Transverse colon (tissue), 4 donors: ENCODE measurements around the gene GNAO1. TPM values are rescaled to one million over a fixed set of nuclear protein-coding genes. Genes with fewer than 3 reads are reported as not detected.
A peak's percentile ranks its signal among the peaks of the same experiment; 100 is the strongest.

ENCODE experiments used
- DNase-seq: peaks from one replicate; pipeline ENCODE4 v3.0.0-alpha.2; 2019
- H3K27ac ChIP-seq, 4 donors: fragments of 200-600 bp; sonication (generic); 2 replicates each; pipeline ENCODE4 v1.5.1; 2016 to 2018; ENCODE audit warnings: inconsistent platforms in 4 of 4
- H3K27me3 ChIP-seq: fragments of 200-600 bp; sonication (generic); 2 replicates; pipeline ENCODE4 v1.5.1; 2017; ENCODE audit warnings: inconsistent platforms
- H3K36me3 ChIP-seq, 4 donors: fragments of 200-600 bp; sonication (generic); 2 replicates each; pipeline ENCODE4 v1.5.1; 2017 to 2019; ENCODE audit warnings: inconsistent platforms in 4 of 4
- H3K4me1 ChIP-seq, 4 donors: fragments of 200-600 bp; sonication (generic); 2 replicates each; pipeline ENCODE4 v1.5.1; 2017 to 2020; ENCODE audit warnings: inconsistent platforms in 4 of 4
- H3K4me3 ChIP-seq, 4 donors: fragments of 200-600 bp; sonication (generic); 1 replicate in 1 of 4; 2 replicates in 3 of 4; pipeline versions ENCODE4 v1.5.1 to v1.6.1; 2017 to 2019; ENCODE audit warnings: inconsistent platforms in 4 of 4
- H3K9me3 ChIP-seq, 2 donors: fragments of 200-600 bp; sonication (generic); 2 replicates each; pipeline ENCODE4 v1.5.1; 2017 to 2019; ENCODE audit warnings: inconsistent platforms in 2 of 2
- EP300 ChIP-seq: sonication (generic); formaldehyde crosslinking; IDR thresholded peaks from one replicate; pipeline ENCODE4 v1.6.1; 2017; ENCODE audit warnings: antibody characterized with exemption, low read depth
- POLR2A ChIP-seq: fragments of 450-650 bp; IDR thresholded peaks from one replicate; pipeline ENCODE4 v1.6.1; 2016; ENCODE audit warnings: antibody characterized with exemption, mild to moderate bottlenecking, moderate library complexity
- POLR2AphosphoS5 ChIP-seq, 3 donors: sonication (generic); formaldehyde crosslinking; IDR thresholded peaks; one replicate each; pipeline ENCODE4 v1.6.1; 2016; ENCODE audit warnings: antibody characterized with exemption in 3 of 3
- WGBS, 2 donors: methylation state at CpG; one replicate each; pipeline ENCODE4 v1.1.5; 2018; ENCODE audit warnings: low coverage in 1 of 2; 5-methylcytosine and 5-hydroxymethylcytosine counted together
- in situ Hi-C, 4 donors: fragments of 200-750 bp; cut with MboI; loops; one replicate each; pipeline versions ENCODE4 v1.15.0 to v1.15.1; 2017; ENCODE audit warnings: low sequenced_read_pairs in 3 of 4, low pct_ligation_motif_present in 1 of 4, low pct_unique_long_range_greater_than_20kb in 1 of 4
- intact Hi-C: fragments of 100-400 bp; cut with DNase I; formaldehyde crosslinking; loops from one replicate; pipeline ENCODE4 v1.15.1; 2023; ENCODE audit warnings: low total_unique reads
- total RNA-seq, 4 donors: library from RNA; depleted of rRNA; stranded (reverse); fragments of >200 nt; gene quantifications; one replicate each; pipeline ENCODE4 v1.1.0, GENCODE V29; 2016
- TF ChIP-seq, protein P1 (sequence below), 5 experiments: fragments of 200-600 bp in 3 of 5; fragments of 450-650 bp in 2 of 5; sonication (generic) in 3 of 5; IDR thresholded peaks; 1 replicate in 2 of 5; 2 replicates in 3 of 5; pipeline ENCODE4 v1.5.1; 2016 to 2017; ENCODE audit warnings: antibody characterized with exemption in 5 of 5, inconsistent platforms in 3 of 5, mild to moderate bottlenecking in 2 of 5, moderate library complexity in 1 of 5

GNAO1 gene
- total RNA-seq, 4 donors from 2014 or later = 7.3 to 25.4 (median 11.3) TPM

DNA sequence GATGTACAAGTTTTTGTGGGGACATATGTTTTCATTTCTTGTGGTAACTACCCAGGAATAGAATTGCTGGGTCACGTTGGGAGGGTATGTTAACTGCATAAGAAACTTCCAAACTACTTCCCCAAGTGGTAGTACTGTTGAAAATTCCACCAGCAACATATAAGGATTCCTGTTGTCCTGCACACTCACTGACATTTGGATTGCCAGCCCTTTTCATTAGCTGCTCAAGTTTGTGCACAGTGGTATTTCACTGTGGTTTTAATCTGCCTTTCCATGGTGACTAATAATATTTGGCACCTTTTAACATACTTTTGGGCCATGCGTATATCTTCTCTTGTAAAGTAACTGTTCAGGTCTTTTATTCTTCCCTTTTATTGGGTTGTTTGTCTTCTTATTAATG lies 103.3 kb downstream of the GNAO1 start:
- no peak for TF ChIP-seq POLR2A
- peak in 1 of 3 donors; percentile 39 for TF ChIP-seq POLR2AphosphoS5 (IDR thresholded peaks at IDR 0.05)
- peaks cover 15 to 33% (median 19%) of the 10 kb centered on the region in 4 donors for H3K4me1 ChIP-seq
- in situ Hi-C loops (no loop called here), intact Hi-C loops (no loop called here)
- H3K27me3 ChIP-seq = no peaks in the 10 kb centered on the region
- no peak overlapping the region for H3K4me3 ChIP-seq
- WGBS, 2 donors = 44 to 52% methylated on average over 2 of the region's 2 CpGs
- H3K36me3 ChIP-seq = no peaks in the 10 kb centered on the region
- no peak for DNase-seq
- no peaks in the 10 kb centered on the region for H3K9me3 ChIP-seq
- peak overlapping the region in 3 of 4 donors; percentile 51 to 68 (median 63) for H3K27ac ChIP-seq

DNA sequence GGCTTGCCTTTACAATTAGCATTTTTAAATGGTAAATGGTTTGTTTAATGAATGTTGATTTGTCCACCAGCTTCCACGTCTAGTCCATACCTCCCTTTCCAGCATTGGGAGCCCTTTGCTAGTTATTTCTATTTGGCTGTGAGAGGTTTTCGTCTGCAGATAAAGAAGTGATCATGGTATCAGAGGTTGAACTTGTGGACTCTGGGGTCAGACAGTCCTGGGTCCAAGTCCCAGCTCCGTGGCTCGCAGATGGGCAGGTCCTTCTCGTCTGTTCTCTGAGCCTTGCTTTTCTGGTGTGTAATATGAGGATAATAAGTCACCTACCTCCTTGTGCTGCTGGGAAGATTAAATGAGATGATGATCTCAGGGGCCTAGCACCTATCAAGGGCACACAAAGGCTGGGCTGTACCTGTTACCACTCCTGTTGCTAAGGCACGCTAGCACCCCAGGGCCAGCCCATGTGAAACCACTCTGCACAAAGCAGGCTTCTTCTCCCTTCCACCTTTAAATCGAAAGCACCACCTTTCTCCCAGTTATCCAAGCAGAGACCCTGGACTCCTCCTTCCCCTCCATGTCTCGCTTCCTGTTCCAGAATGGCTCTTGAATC lies 103.9 kb downstream of the GNAO1 start:
- H3K27ac ChIP-seq = peak overlapping the region; percentile 51 to 68 (median 56)
- 74 to 83% methylated on average over 2 to 8 of the region's 8 CpGs for WGBS, 2 donors
- in situ Hi-C loops (no loop called here), intact Hi-C loops (no loop called here)
- H3K4me1 ChIP-seq = peaks cover 15 to 36% (median 19%) of the 10 kb centered on the region in 4 donors
- TF ChIP-seq POLR2AphosphoS5 (IDR thresholded peaks at IDR 0.05) (no peak), EP300 (no peak), POLR2A (no peak)
- TF ChIP-seq, protein P1, sequence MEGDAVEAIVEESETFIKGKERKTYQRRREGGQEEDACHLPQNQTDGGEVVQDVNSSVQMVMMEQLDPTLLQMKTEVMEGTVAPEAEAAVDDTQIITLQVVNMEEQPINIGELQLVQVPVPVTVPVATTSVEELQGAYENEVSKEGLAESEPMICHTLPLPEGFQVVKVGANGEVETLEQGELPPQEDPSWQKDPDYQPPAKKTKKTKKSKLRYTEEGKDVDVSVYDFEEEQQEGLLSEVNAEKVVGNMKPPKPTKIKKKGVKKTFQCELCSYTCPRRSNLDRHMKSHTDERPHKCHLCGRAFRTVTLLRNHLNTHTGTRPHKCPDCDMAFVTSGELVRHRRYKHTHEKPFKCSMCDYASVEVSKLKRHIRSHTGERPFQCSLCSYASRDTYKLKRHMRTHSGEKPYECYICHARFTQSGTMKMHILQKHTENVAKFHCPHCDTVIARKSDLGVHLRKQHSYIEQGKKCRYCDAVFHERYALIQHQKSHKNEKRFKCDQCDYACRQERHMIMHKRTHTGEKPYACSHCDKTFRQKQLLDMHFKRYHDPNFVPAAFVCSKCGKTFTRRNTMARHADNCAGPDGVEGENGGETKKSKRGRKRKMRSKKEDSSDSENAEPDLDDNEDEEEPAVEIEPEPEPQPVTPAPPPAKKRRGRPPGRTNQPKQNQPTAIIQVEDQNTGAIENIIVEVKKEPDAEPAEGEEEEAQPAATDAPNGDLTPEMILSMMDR (IDR thresholded peaks at IDR 0.05) = no peak
- H3K36me3 ChIP-seq = no peaks in the 10 kb centered on the region
- no peak for DNase-seq
- no peaks in the 10 kb centered on the region for H3K9me3 ChIP-seq
- no peaks in the 10 kb centered on the region for H3K27me3 ChIP-seq
- H3K4me3 ChIP-seq = no peak overlapping the region

DNA sequence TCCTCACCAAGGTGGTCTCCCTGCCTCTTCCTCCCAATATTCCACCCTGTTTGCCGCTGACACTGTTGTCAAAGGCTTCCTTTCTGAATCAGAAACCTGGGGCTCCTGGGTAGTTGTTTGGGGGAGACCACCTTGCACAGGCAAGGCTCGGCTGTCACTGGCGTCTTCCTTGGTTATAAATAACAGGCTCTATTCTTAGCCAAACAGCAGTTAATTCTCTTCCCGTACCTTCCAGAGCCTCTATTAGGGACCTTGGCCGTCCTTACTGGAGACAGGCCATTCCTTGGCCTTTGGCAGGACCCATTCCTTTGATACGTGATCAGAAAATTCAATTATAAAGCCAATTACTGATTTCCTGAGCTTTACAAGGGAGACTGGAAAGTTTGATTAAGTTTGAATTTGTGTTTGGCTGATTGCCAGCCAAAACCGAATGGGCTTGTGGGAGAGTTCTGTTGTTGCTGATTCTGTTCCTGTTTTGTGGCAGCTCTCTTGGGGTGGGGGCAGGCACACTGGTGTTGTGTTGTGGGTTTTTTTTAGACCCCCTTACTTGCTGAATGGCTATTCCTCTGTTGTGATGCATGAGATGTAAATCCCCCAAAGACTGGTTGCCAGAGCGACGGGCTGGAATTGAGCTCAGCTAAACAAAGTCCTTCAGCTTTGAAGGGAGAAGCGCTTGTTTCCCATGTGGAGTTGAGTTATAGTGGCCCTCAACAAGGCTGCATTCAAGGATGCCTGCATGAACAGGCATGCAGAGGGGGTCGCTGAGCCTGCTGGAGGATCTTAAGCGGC lies 104.6 kb downstream of the GNAO1 start:
- in situ Hi-C loops = no loop called here
- WGBS, 2 donors = 67 to 70% methylated on average over 2 to 12 of the region's 12 CpGs
- no peak for DNase-seq

DNA sequence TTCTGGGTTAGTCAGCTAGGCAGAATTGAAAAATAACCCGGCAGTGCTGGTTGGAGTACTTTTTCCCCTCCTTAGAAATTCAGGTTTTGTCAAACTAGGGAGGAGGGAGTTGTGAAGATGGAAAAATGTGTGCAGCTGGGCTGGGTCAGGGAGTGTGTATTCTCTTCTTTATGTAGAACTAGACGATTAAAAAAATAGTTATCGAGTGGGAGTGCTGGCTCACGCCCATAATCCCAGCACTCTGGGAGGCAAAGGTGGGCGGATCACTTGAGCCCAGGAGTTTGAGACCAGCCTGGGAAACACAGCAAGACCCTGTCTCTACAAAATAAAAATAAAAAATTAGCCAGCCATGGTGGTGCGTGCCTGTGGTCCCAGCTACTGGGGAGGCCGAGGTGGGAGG lies 106.4 kb downstream of the GNAO1 start:
- no peak for DNase-seq
- H3K4me3 ChIP-seq = no peak overlapping the region
- H3K27me3 ChIP-seq = no peaks in the 10 kb centered on the region
- no peaks in the 10 kb centered on the region for H3K36me3 ChIP-seq
- H3K4me1 ChIP-seq = peaks cover 17 to 36% (median 25%) of the 10 kb centered on the region in 4 donors
- intact Hi-C loops = no loop called here
- no peaks in the 10 kb centered on the region for H3K9me3 ChIP-seq
- in situ Hi-C loops = no loop called here
- H3K27ac ChIP-seq = no peak overlapping the region
- 86 to 90% methylated on average over 5 to 7 of the region's 7 CpGs for WGBS, 2 donors
- TF ChIP-seq, protein P1 (IDR thresholded peaks at IDR 0.05) = no peak
- no peak for TF ChIP-seq POLR2AphosphoS5 (IDR thresholded peaks at IDR 0.05)
- no peak for TF ChIP-seq EP300
- TF ChIP-seq POLR2A = no peak

More for the DNA sequence above, 104.6 kb downstream of the GNAO1 start:
- TF ChIP-seq POLR2A (no peak), EP300 (no peak), POLR2AphosphoS5 (IDR thresholded peaks at IDR 0.05) (no peak)
- TF ChIP-seq, protein P1 (IDR thresholded peaks at IDR 0.05) = no peak
- no peaks in the 10 kb centered on the region for H3K9me3 ChIP-seq
- H3K4me1 ChIP-seq = peaks cover 17 to 36% (median 22%) of the 10 kb centered on the region in 4 donors
- H3K27ac ChIP-seq = peak overlapping the region; percentile 51 to 68 (median 56)
- H3K36me3 ChIP-seq = no peaks in the 10 kb centered on the region
- intact Hi-C loops = no loop called here
- H3K27me3 ChIP-seq = no peaks in the 10 kb centered on the region
- no peak overlapping the region for H3K4me3 ChIP-seq
